NCI-H2081 treated with DMSO at 0.1 percent for 48 hours (cell line): Measurements from ENCODE around the gene SYCP3.
"Not testable (repeated sequence)": the region's sequence is repeated elsewhere in the genome, so short reads cannot be mapped to it uniquely, and the experiment has no call there.

Experiments used
- DNase-seq: peaks from one replicate; lab custom pipeline; 2025; lab: John Stamatoyannopoulos, UW

The SYCP3 gene

GRCh38 chr12:101713059-101713682, 26.1 kb downstream of the SYCP3 start:
- DNase-seq, result no peak

GRCh38 chr12:101710288-101710687, 29.0 kb downstream of the SYCP3 start:
- DNase-seq, result no peak

- no peak for DNase-seq
Observed at GRCh38 chr12:101707131-101707782, 32.0 kb downstream of the SYCP3 start.

GRCh38 chr12:101706403-101706802, 32.9 kb downstream of the SYCP3 start:
- DNase-seq, result no peak

GRCh38 chr12:101703487-101703886, 35.8 kb downstream of the SYCP3 start:
- no peak for DNase-seq

- DNase-seq, result no peak
Observed at GRCh38 chr12:101700299-101700820, 38.9 kb downstream of the SYCP3 start.

GRCh38 chr12:101698800-101699347, 40.4 kb downstream of the SYCP3 start:
- DNase-seq, result no peak

- DNase-seq, result no peak
Observed at GRCh38 chr12:101697930-101698799, 41.1 kb downstream of the SYCP3 start.

- DNase-seq, result no peak
Observed at GRCh38 chr12:101697197-101697929, 41.9 kb downstream of the SYCP3 start, which contains the start of gene CHPT1. CHPT1 (plus strand) TSS chr12:101697640; CDS start chr12:101697862, 222 bp downstream.

GRCh38 chr12:101696251-101697196, 42.7 kb downstream of the SYCP3 start:
- no peak for DNase-seq

- no peak for DNase-seq
Observed at GRCh38 chr12:101695706-101696105, 43.6 kb downstream of the SYCP3 start.

- no peak for DNase-seq
Observed at GRCh38 chr12:101694986-101695385, 44.3 kb downstream of the SYCP3 start.

GRCh38 chr12:101694297-101694848, 44.9 kb downstream of the SYCP3 start:
- no peak for DNase-seq

GRCh38 chr12:101691503-101692096, 47.7 kb downstream of the SYCP3 start:
- DNase-seq, result no peak

- DNase-seq, result no peak
Observed at GRCh38 chr12:101690544-101691098, 48.6 kb downstream of the SYCP3 start.

- DNase-seq, result no peak
Observed at GRCh38 chr12:101686176-101686575, 53.1 kb downstream of the SYCP3 start.

GRCh38 chr12:101685092-101685491, 54.2 kb downstream of the SYCP3 start:
- DNase-seq, result no peak

- not testable (repeated sequence) for DNase-seq
Observed at GRCh38 chr12:101681627-101682026, 57.6 kb downstream of the SYCP3 start.

GRCh38 chr12:101680647-101681046, 58.6 kb downstream of the SYCP3 start:
- DNase-seq, result no peak
